ENCODE results near the gene ZMAT5.

Gene ZMAT5

GRCh38 chr22:29801796-29802195 is 35.0 kb upstream of the ZMAT5 start:
- no peak for TF ChIP-seq CTCF (IDR thresholded peaks at IDR 0.05; ENCODE audit: unreplicated experiment in 3 of 3)
- peak overlapping the region in 1 of 3 experiments; percentile 29 for H3K27ac Mint-ChIP-seq
- H3K36me3 Mint-ChIP-seq (ENCODE audit: low read depth): peaks cover 66% of the 10 kb centered on the region
- H3K4me1 Mint-ChIP-seq: peaks cover 9% of the 10 kb centered on the region
- no peaks in the 10 kb centered on the region for H3K9me3 Mint-ChIP-seq
- no peak overlapping the region for H3K4me3 Mint-ChIP-seq
- H3K27me3 Mint-ChIP-seq (ENCODE audit: low read depth): no peaks in the 10 kb centered on the region

DNA sequence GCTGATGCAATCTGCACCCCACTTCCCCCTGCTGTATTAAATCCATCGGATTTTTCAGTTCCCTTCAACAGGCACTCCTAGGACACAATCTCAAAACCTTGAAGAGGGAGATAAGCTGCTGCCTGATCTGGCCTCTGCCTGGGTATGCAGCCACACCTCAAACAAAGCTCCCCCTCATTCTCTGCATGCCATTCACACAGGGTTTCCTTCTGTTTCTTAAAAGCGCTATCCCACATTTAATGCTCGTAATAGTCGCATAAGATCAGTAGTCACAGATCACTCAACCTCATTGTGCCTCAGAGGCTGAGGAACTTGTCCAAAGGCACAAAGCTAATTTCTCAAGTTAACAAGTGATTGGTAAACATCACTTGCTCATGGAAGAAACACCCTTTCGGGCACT is 34.3 kb upstream of the ZMAT5 start:
- Mint-ChIP-seq H3K27me3 (ENCODE audit: low read depth) (no peaks in the 10 kb centered on the region), H3K4me3 (no peak overlapping the region), H3K36me3 (ENCODE audit: low read depth) (peaks cover 66% of the 10 kb centered on the region), H3K9me3 (no peaks in the 10 kb centered on the region), H3K27ac (peak overlapping the region in 2 of 3 experiments; percentile 29 to 68), H3K4me1 (peaks cover 9% of the 10 kb centered on the region)
- TF ChIP-seq CTCF (IDR thresholded peaks at IDR 0.05; ENCODE audit: unreplicated experiment in 3 of 3): no peak

DNA sequence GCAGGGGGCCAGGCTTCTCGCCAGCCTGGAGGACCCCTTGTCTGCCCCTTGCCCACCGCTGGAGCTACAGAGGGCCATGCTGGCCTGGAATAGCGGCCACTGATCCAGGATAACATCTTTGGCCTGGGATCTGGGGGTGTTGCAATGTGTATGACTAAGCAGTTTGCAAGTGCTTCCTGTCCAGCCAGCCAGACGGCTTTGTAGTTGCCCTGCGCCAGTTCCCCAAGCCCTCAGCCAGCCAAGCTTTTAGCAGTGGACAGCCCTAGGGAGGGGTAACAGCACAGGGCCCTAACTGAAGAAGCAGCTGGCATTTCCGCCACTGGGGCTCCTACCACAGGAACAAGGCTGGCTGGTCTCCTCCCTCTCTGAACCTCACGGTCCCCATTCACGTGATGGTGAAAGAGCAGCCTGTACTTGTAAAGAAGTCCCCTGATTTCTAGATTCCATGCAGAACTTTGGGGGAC is 32.4 kb upstream of the ZMAT5 start:
- TF ChIP-seq CTCF (IDR thresholded peaks at IDR 0.05; ENCODE audit: unreplicated experiment in 3 of 3): no peak
- H3K27me3 Mint-ChIP-seq (ENCODE audit: low read depth): no peaks in the 10 kb centered on the region

DNA sequence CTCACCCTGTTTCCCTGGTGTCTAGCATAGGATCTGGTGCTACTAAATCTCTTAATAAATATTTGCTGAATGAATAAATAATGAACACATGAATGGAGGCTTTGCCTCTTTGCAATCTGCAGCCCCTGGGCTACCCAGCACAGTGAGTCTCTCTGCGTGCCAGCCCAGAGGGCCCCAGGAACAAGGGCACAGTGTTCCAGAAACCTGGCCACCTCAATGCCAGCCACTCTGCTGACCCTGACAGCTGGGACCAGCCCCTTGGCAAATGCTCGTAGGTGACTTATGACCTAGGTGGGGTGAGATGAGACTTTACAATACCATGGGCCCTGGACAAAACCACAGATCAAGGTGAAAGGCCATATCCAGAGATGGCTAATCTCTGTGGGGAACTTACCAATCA is 32.0 kb upstream of the ZMAT5 start:
- Mint-ChIP-seq H3K27ac (no peak overlapping the region), H3K36me3 (ENCODE audit: low read depth) (peaks cover 51% of the 10 kb centered on the region), H3K4me1 (peaks cover 9% of the 10 kb centered on the region), H3K27me3 (ENCODE audit: low read depth) (no peaks in the 10 kb centered on the region), H3K4me3 (no peak overlapping the region), H3K9me3 (no peaks in the 10 kb centered on the region)
- TF ChIP-seq CTCF (IDR thresholded peaks at IDR 0.05; ENCODE audit: unreplicated experiment in 3 of 3): no peak

More for the DNA sequence above, 32.4 kb upstream of the ZMAT5 start:
- H3K36me3 Mint-ChIP-seq (ENCODE audit: low read depth): peaks cover 54% of the 10 kb centered on the region
- H3K9me3 Mint-ChIP-seq: no peaks in the 10 kb centered on the region
- H3K27ac Mint-ChIP-seq: no peak overlapping the region
- H3K4me1 Mint-ChIP-seq: peaks cover 9% of the 10 kb centered on the region
- no peak overlapping the region for H3K4me3 Mint-ChIP-seq

DNA sequence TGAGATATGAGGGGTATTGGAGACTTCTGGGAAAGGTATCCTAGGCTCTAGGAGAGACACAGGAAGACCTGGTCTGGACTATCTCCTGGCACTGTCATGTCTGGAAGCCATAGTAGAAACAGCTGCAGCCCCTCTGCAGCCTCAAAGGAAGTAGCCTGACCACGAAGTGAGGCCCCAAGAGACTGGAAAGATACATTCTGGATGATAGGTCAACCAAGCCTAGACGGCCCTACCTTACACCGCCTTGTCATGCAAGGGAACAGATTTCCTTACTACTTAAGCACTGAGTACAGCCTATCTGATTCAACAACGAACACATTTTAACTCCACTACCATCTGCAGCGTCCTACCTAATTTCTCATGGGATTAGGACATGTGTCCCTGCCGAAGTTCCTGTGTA is 31.5 kb upstream of the ZMAT5 start:
- Mint-ChIP-seq H3K36me3 (ENCODE audit: low read depth) (peaks cover 46% of the 10 kb centered on the region), H3K27me3 (ENCODE audit: low read depth) (no peaks in the 10 kb centered on the region), H3K4me3 (no peak overlapping the region), H3K9me3 (no peaks in the 10 kb centered on the region), H3K4me1 (peaks cover 9% of the 10 kb centered on the region), H3K27ac (no peak overlapping the region)
- TF ChIP-seq CTCF (IDR thresholded peaks at IDR 0.05; ENCODE audit: unreplicated experiment in 3 of 3): no peak

DNA sequence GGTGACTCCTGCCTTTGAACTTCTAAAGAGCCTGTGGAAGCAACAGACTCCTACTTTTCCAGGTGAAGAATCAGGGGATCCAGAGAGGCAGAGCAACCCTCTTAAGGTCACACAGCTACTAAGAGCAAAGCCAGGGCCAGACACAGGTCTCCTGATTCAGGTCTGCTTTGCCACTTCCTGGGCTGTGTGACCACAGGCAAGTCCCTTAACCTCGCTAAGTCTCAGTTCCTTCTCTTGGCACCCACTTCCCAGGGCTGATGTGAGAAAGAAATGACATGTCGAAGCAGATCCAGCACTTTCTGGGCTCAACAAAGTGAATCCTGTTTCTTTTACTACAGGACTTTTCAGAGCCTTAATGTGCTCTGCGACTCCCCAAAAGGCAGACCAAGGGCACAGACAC is 30.5 kb upstream of the ZMAT5 start:
- Mint-ChIP-seq H3K27ac (no peak overlapping the region), H3K9me3 (no peaks in the 10 kb centered on the region), H3K4me1 (peaks cover 9% of the 10 kb centered on the region), H3K36me3 (ENCODE audit: low read depth) (peaks cover 52% of the 10 kb centered on the region), H3K27me3 (ENCODE audit: low read depth) (no peaks in the 10 kb centered on the region), H3K4me3 (no peak overlapping the region)
- no peak for TF ChIP-seq CTCF (IDR thresholded peaks at IDR 0.05; ENCODE audit: unreplicated experiment in 3 of 3)

Data from nephron (organoid).